NCI-H1092 treated with DMSO at 0.1 percent for 48 hours (cell line): ENCODE measurements around the gene SPTLC3.
A peak's percentile ranks its signal among the peaks of the same experiment; 100 is the strongest.

Experiments
- DNase-seq: peaks from one replicate; lab custom pipeline; 2025; lab: John Stamatoyannopoulos, UW

SPTLC3 gene

DNA sequence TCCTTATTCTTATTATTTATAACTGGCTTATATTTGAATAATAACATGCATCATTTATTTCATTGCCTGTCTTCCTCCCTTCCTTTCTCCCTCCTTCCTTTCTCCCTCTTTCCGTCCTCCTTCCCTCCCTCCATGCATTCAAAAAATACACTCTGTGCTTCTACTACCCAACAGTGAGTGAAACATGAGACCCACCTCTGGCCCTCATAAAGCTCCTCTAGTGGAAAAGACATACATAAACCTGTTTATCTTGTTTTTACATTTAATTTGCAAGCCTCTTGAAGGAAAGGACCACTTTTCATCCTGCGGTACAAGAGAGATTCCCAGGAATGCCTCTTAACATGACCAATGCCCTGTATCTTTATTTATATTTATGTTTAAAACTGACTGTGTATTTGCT lies 190.5 kb downstream of the SPTLC3 start:
- peak; percentile 48 for DNase-seq

DNA sequence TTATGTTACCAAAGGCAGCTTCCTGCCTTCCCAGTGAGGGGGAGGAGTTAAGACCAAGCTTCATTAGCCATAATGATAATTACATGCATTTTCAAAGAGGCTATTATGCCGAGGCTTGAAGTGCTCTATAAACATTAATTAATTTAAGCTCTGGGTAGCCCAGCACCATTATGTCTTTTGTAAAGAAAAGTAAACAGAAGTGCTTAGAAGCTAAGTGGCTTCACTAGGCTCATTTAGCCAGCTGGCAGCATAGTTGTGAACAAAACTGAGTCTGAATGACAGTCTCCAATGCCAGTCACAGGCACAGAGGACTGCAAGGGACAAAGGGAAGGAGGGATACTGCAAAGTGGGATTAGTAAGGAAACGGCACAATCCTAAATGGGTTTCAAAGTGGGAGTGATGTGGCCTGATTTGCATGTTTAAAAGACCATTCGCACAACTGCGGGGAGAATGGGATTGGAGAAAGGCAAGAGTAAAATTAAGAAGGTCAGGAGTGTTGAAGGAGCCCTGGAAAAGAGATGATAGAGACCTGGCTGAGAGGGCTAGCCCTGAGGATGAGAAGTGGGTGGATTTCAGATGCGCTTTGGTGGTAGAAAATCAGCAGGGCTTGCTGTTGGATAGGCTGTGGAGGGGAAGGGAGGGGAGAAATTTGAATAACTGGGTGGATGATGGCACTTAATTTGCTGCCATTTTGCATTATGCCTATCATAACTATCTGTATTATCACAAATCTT lies 192.2 kb downstream of the SPTLC3 start:
- peak; percentile 95 for DNase-seq

DNA sequence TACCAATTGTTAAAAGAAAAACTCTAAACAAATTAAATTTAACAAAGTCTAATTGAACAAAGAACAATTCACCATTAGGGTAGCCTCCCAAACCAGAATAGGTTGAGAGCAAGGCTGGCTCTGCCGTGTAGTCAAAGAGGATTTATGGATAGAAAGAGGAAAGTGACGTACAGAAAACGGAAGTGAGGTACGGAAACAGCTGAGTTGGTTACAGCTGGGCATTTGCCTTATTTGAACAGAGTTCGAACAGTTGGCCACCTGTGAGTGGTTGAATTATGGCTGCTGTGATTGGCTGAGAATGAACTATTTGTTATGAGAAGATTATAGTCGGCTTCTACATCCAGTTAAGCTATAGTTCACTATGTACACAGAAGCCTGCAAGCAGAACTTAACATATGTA lies 193.8 kb downstream of the SPTLC3 start:
- DNase-seq = no peak

DNA sequence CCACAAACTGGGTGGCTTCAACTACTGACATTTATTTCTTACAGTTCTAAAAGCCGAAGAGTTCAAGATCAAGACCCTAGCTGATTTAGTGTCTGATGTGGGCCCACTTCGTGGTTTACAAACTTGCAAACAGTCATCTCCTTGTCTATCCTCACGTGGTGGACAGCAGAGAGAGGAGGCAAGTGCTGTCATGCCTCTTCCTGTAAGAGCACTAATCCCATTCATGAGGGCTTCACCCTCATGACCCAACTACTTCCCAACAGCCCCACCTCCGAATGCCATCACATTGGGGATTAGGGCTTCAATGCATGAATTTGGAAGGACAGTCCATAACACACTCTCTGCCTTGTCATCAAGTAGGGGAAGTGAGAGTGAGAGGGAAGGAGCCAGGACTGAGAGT lies 196.7 kb downstream of the SPTLC3 start:
- no peak for DNase-seq

DNA sequence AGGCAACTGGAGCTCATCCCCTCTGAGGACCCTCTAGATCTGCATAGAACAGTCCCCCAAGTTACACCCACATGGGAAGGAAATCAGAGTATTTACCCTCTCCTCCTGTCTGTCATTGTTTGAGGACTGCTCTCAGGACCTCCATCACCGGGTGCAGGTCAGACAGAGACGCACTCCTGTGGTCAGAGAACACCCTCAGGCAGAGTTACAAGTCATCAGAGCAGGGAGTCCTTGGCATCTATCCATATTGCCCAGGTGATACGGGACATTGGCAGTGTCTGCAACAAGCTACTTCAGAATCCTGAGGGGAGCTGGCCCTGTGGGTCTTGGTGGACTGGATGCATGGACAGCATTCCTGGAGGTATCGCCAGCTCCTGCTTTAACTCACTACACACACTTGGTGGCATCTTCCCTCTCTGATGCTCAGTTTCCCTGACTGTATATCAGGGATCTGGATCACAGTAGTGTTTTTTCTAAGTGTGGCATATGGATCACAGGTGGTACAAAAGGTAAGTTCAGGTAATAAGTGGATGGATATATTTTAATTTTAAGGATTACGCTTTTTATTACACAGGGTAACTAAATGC lies 197.2 kb downstream of the SPTLC3 start:
- DNase-seq = peak; percentile 23

DNA sequence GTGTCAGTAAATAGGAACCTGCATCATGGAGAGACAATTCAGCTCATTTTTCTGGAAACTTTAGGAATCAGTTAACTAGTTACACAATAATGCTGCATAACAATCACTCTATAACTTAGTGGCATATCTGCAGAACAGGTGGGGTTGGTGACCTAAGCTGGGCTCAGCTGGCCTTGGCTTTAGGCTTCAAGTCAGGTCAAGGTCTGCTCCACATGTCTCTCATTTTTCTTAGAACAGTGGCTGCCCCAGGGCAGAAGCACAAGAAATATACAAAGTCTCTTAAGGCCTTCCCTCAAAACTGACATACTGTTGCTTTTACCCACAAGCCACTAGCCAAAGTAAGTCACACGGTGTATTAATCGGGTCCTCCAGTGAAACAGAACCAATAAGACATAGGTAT lies 198.2 kb downstream of the SPTLC3 start:
- no peak for DNase-seq

DNA sequence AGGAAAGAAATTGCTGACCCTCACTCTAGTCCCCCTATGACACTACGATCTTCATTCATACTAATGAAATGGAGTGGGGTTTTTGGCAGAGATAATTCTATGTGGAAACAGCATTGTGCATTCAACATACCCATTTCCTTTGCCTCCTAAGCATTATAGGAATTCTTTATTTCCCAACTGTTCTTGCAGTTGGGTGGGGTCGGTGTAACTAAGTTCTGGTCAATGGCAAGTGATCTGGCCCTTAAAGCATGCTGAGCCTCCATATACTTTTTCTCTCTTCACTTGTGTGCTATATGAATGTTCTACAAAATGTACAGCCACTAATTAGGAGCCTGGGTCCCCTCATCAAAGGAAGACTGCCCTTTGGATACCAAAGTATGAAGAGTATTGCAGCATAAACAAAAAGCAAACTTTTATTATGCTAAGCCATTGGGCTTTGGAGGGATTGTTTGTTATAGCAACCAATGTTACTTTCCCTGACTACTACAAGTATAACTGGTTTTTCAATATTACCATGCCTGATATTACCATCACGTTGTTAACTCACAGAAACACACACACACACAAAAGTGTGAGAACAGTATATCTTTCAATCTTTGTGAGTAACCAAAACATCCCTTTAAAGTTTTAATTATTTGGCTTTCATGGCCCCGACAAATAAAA lies 203.3 kb downstream of the SPTLC3 start:
- no peak for DNase-seq

DNA sequence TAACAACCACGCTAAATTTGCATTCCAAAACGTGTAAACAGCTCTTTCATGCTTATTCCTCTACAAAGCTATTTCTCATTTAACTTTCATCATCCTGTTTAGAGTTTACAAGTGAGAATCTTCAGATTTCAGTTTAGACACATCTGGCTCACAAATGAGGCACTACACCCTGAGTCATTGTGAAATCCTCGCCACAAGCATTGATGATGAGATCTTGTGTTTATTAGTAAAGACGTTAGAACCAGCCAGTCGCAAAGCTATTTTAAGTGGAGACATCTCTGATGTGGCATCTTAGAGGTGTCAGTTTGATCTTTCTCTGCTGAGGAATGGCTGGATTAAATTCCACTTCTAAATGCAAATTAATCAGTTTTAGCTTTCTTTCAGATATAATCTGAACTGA lies 204.0 kb downstream of the SPTLC3 start:
- DNase-seq = no peak

DNA sequence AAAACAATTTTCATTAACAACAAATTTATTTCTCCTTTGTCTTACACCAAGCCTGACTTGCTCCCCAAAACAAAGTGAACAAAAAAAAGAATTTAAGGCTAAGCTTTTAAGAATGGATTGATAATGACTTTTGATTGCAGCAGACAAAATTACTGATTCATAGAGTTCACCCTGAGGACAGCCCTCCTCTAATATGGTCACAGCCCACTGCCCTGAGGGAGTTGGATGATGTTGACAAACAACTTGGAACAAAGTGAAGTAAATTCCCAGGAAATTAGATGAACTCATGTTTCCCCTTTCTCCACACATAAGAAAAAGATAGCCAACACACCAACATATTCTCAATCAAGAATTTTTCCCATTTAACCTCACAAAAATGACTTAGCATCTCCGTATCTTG lies 204.6 kb downstream of the SPTLC3 start:
- no peak for DNase-seq

DNA sequence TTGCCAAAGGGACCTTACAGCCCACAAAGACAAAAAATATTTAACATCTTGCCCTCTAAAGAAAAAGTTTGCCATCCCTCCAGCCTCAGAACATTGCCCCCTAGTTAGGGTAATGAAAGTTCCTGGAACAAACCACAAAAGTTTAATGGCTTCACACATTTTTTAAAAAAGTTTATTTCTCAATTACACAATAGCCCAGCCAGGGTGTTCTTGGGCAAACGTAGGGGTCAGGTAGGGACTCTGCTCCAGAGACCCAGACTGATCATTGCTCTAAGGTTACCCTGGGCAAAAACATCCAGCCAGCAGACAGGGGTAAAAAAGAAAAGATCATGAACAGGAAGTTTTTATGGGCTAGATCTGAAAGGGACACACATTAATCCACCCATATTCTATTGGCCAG lies 207.8 kb downstream of the SPTLC3 start:
- DNase-seq = no peak
